ENCODE results near the gene CTSZ.

Gene CTSZ

DNA sequence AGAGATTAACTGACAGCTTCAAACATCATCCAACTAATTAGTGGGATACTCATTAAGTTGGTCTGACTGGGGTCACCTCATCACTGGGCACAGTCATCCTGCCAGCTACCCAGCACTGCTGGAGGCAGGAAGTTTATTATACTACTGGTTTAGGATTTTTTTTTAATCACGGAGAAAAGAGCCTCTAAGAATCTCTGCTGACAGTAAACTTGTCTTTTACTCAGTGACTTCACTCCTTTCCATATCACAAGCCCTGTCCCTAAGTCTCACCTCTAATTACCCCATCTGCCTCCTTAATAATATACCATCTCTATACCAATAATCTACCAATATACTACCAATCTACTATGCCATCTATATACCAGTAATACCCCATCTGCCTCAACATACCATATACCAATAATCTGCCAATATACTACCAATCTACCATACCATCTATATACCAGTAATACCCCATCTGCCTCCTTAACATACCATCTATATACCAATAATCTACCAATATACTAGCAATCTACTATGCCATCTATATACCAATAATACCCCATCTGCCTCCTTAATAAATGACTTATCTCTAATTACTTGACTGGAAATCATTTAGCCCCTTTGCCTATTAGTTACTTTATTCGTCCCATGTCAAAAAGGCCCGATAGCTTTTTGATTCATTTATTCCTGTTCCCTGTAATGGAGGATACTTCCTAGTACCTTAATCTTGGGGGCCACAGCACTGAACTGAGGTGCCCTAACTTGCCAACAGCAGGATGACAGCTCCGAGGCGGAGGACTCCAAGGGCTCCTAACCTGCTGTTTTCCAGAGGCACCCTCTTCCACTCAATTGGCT lies 20.1 kb upstream of the CTSZ start:
- peaks cover 74% of the 10 kb centered on the region for H3K4me1 ChIP-seq (ENCODE audit: insufficient read depth, low read length)
- H3K4me3 ChIP-seq (ENCODE audit: low read length), result no peak overlapping the region
- no peaks in the 10 kb centered on the region for H3K9me3 ChIP-seq (ENCODE audit: low read length)
- no peak overlapping the region for H2AFZ ChIP-seq (ENCODE audit: low read depth, low read length)
- peaks cover 68% of the 10 kb centered on the region for H3K36me3 ChIP-seq (ENCODE audit: insufficient read depth, low read length)
- no peaks in the 10 kb centered on the region for H3K27me3 ChIP-seq (ENCODE audit: insufficient read depth, low read length)

DNA sequence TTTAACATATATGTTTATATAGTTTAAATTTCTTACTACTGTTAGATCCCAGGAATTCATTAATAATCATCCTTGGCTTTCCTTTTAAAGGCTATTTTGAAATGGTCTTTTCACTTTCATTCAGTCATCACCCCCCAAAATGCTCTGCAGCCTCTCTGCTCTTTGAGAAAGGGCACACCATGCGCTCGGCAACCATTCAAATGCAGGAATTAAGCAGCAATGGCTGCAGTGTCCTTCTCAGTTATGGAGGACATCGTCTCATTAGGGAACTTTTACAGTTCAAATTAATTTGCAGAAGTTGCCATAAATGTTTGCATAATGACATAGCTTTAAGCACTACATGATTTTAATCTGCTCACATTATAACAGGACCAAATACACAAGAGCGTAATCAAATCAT lies 18.5 kb upstream of the CTSZ start:
- Histone ChIP-seq H3K27me3 (ENCODE audit: insufficient read depth, low read length) (no peaks in the 10 kb centered on the region), H2AFZ (ENCODE audit: low read depth, low read length) (no peak overlapping the region), H3K36me3 (ENCODE audit: insufficient read depth, low read length) (peaks cover 67% of the 10 kb centered on the region), H3K4me3 (ENCODE audit: low read length) (no peak overlapping the region), H3K9me3 (ENCODE audit: low read length) (no peaks in the 10 kb centered on the region), H3K4me1 (ENCODE audit: insufficient read depth, low read length) (peaks cover 72% of the 10 kb centered on the region)

DNA sequence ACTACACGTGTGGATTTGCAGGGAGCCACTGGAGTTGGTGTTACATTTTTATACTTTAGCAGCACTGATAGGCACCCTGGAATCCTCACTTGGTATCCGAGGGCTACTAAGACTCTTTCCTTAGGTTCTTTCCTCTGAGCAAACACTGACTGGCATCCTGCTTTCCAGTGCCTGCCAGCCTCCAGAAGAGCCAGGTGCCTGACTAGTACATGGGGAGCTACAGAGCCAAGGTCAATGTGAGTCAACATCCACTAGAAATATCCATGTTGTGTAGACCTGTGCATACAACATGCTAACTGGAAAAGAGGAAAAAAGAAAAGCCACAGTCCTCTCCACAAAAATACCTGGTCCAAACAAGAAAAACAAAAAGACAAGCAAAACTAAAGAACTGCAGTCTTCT lies 18.0 kb upstream of the CTSZ start:
- Histone ChIP-seq H2AFZ (ENCODE audit: low read depth, low read length) (no peak overlapping the region), H3K36me3 (ENCODE audit: insufficient read depth, low read length) (peaks cover 63% of the 10 kb centered on the region), H3K9me3 (ENCODE audit: low read length) (no peaks in the 10 kb centered on the region), H3K27me3 (ENCODE audit: insufficient read depth, low read length) (no peaks in the 10 kb centered on the region), H3K4me3 (ENCODE audit: low read length) (no peak overlapping the region), H3K4me1 (ENCODE audit: insufficient read depth, low read length) (peaks cover 68% of the 10 kb centered on the region)

DNA sequence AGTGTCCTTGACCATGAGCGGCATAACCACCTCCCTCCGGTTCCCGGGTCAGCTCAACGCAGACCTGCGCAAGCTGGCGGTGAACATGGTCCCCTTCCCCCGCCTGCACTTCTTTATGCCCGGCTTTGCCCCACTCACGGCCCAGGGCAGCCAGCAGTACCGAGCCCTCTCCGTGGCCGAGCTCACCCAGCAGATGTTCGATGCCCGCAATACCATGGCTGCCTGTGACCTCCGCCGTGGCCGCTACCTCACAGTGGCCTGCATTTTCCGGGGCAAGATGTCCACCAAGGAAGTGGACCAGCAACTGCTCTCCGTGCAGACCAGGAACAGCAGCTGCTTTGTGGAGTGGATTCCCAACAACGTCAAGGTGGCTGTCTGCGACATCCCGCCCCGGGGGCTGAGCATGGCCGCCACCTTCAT lies 17.1 kb upstream of the CTSZ start:
- H3K9me3 ChIP-seq (ENCODE audit: low read length), result no peaks in the 10 kb centered on the region
- no peak overlapping the region for H3K4me3 ChIP-seq (ENCODE audit: low read length)
- H3K36me3 ChIP-seq (ENCODE audit: insufficient read depth, low read length), result peaks cover 53% of the 10 kb centered on the region
- peaks cover 58% of the 10 kb centered on the region for H3K4me1 ChIP-seq (ENCODE audit: insufficient read depth, low read length)
- H3K27me3 ChIP-seq (ENCODE audit: insufficient read depth, low read length), result no peaks in the 10 kb centered on the region
- H2AFZ ChIP-seq (ENCODE audit: low read depth, low read length), result no peak overlapping the region

DNA sequence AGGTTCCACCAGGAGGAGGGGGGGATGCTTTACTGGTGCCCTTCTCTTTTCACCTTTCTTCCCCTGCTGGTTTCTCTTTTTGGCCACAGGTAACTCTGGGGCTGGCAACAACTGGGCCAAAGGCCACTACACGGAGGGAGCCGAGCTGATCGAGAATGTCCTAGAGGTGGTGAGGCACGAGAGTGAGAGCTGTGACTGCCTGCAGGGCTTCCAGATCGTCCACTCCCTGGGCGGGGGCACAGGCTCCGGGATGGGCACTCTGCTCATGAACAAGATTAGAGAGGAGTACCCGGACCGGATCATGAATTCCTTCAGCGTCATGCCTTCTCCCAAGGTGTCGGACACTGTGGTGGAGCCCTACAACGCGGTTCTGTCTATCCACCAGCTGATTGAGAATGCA lies 16.6 kb upstream of the CTSZ start:
- H3K4me1 ChIP-seq (ENCODE audit: insufficient read depth, low read length), result peaks cover 53% of the 10 kb centered on the region
- H3K9me3 ChIP-seq (ENCODE audit: low read length), result no peaks in the 10 kb centered on the region
- H3K36me3 ChIP-seq (ENCODE audit: insufficient read depth, low read length), result peaks cover 50% of the 10 kb centered on the region
- no peaks in the 10 kb centered on the region for H3K27me3 ChIP-seq (ENCODE audit: insufficient read depth, low read length)
- H2AFZ ChIP-seq (ENCODE audit: low read depth, low read length), result no peak overlapping the region
- H3K4me3 ChIP-seq (ENCODE audit: low read length), result no peak overlapping the region

DNA sequence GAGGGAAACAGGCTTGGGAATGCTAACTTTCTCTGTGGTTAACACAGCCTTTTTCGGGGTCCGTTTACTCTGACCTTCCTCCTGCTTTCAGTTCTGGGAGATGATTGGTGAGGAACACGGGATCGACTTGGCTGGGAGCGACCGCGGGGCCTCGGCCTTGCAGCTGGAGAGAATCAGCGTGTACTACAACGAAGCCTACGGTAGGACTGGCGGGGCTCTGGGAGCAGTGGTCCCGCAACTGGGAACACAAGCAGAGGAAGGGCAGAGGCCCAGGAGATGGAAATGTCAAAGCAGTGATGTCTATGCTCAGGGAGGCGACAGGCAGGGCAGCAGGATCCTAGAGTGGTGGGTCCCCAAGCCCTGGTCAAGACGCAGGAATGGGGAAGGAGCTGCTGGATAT lies 15.7 kb upstream of the CTSZ start:
- no peaks in the 10 kb centered on the region for H3K27me3 ChIP-seq (ENCODE audit: insufficient read depth, low read length)
- H3K4me3 ChIP-seq (ENCODE audit: low read length), result no peak overlapping the region
- H3K36me3 ChIP-seq (ENCODE audit: insufficient read depth, low read length), result peaks cover 41% of the 10 kb centered on the region
- H3K4me1 ChIP-seq (ENCODE audit: insufficient read depth, low read length), result peaks cover 45% of the 10 kb centered on the region
- H2AFZ ChIP-seq (ENCODE audit: low read depth, low read length), result no peak overlapping the region
- no peaks in the 10 kb centered on the region for H3K9me3 ChIP-seq (ENCODE audit: low read length)

DNA sequence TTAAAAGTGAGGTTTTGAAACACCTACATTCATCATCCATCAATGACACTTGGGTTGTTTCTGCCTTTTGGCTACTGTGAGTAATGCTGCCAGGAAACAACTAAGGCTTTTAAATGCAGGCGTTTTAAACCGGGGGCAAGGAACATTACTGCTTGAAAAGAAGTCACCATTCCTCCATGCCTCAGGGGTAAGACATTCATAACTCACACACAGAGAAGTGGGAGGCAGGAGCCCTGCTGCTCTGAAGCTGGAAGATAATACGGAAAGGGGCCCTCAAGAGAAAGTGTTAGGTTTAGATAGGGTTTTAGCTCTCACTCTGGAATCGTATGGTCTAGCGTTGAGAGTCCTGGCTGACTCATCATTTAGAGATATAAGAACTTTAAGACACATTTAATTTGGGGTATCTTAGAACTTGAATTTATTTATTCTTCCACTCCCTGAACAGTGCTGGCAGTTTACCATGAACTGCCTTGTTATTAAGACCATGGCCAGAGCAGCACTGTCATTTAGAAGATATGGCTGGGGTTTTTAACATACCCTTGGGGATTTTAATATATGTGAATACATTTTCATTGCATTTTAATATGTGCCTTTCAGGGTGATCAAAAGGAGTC lies 14.0 kb upstream of the CTSZ start:
- Histone ChIP-seq H3K4me3 (ENCODE audit: low read length) (no peak overlapping the region), H3K4me1 (ENCODE audit: insufficient read depth, low read length) (peaks cover 28% of the 10 kb centered on the region), H3K9me3 (ENCODE audit: low read length) (no peaks in the 10 kb centered on the region), H3K36me3 (ENCODE audit: insufficient read depth, low read length) (peaks cover 36% of the 10 kb centered on the region), H3K27me3 (ENCODE audit: insufficient read depth, low read length) (no peaks in the 10 kb centered on the region), H2AFZ (ENCODE audit: low read depth, low read length) (no peak overlapping the region)

DNA sequence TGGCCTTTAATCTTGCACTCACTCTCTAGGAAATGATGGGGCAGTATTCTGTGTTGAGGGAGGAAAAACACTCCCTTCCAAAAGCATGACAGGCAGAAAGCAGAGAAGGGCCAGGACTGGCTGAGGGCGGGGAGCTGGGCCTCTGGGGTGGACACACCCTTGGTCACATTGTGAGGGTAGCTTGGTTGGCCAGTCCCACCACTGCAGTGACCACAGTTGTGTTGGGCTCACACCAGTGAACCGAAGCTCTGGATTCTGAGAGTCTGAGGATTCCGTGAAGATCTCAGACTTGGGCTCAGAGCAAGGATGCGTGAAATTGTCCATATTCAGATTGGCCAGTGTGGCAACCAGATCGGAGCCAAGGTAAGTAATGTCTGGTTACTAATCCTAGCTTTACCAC lies 12.2 kb upstream of the CTSZ start, which contains the start of gene TUBB1:
TUBB1 (plus strand) TSS at position 213 of the 400 bp plus-strand sequence; CDS start at position 307, 94 bp downstream.
- Histone ChIP-seq H3K36me3 (ENCODE audit: insufficient read depth, low read length) (peaks cover 19% of the 10 kb centered on the region), H3K27me3 (ENCODE audit: insufficient read depth, low read length) (no peaks in the 10 kb centered on the region), H3K4me1 (ENCODE audit: insufficient read depth, low read length) (peaks cover 10% of the 10 kb centered on the region), H3K9me3 (ENCODE audit: low read length) (no peaks in the 10 kb centered on the region), H2AFZ (ENCODE audit: low read depth, low read length) (no peak within 1 kb of the TSS), H3K4me3 (ENCODE audit: low read length) (no peak within 1 kb of the TSS)

DNA sequence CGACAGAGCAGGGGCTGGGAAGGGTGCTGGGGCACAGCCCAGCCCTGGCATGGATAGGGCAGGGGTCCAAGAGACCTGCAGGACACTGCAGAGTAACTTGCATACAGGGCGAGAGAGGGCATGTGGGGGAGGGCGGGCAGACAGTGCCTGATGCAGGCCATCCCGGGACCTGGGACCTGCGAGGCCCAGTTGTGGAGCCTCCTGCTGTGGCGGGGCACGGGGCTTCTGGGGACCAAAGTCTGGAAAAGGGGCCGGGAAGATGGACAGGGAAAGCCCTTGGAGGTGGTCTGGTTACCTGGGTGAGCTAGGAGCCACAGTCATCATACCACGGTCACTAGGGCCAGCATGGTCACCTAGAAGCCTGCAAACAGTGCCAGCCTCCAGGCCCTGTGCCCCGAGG lies 11.8 kb upstream of the CTSZ start:
- Histone ChIP-seq H3K4me3 (ENCODE audit: low read length) (no peak overlapping the region), H3K4me1 (ENCODE audit: insufficient read depth, low read length) (peaks cover 10% of the 10 kb centered on the region), H3K27me3 (ENCODE audit: insufficient read depth, low read length) (no peaks in the 10 kb centered on the region), H3K9me3 (ENCODE audit: low read length) (no peaks in the 10 kb centered on the region), H2AFZ (ENCODE audit: low read depth, low read length) (no peak overlapping the region), H3K36me3 (ENCODE audit: insufficient read depth, low read length) (peaks cover 15% of the 10 kb centered on the region)

DNA sequence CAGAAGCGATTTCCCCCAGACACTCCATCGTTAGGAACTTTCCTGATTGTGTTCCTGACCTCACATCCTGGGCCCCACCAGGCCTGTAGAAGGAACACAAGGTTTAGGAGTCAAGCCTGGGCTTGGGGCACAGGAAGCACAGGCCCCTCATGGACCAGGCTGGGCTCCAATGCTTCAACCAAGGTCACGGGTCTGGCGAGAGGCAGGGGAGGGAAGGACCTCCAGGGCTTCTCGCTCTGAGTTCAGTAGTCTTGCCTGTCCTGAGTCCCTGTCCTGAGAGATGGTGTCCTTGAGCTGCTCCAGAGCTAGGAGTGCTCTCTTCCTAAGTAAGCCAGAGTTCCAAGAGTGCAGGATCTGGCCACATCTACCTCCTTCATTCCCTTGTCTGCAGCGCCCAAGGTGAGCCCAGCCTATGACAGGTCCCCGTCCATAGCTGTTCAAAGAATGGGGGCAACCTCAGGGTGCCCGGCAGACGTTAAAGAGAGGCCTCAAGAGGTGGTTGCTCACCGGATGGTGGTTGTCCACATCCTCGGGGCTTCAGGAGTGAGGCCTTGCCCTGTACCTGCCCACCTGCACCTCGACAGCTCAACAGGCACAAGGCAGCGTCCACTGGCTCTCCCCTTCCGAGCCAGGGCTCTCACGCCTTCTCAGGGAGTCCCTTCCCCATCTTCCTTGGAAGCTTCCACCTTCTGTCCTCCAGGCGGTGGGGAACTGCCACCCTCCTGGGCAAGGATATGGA lies 10.6 kb upstream of the CTSZ start:
- H3K36me3 ChIP-seq (ENCODE audit: insufficient read depth, low read length), result peaks cover 4% of the 10 kb centered on the region
- no peak overlapping the region for H2AFZ ChIP-seq (ENCODE audit: low read depth, low read length)
- peaks cover 10% of the 10 kb centered on the region for H3K4me1 ChIP-seq (ENCODE audit: insufficient read depth, low read length)
- no peaks in the 10 kb centered on the region for H3K9me3 ChIP-seq (ENCODE audit: low read length)
- H3K4me3 ChIP-seq (ENCODE audit: low read length), result no peak overlapping the region
- H3K27me3 ChIP-seq (ENCODE audit: insufficient read depth, low read length), result no peaks in the 10 kb centered on the region

DNA sequence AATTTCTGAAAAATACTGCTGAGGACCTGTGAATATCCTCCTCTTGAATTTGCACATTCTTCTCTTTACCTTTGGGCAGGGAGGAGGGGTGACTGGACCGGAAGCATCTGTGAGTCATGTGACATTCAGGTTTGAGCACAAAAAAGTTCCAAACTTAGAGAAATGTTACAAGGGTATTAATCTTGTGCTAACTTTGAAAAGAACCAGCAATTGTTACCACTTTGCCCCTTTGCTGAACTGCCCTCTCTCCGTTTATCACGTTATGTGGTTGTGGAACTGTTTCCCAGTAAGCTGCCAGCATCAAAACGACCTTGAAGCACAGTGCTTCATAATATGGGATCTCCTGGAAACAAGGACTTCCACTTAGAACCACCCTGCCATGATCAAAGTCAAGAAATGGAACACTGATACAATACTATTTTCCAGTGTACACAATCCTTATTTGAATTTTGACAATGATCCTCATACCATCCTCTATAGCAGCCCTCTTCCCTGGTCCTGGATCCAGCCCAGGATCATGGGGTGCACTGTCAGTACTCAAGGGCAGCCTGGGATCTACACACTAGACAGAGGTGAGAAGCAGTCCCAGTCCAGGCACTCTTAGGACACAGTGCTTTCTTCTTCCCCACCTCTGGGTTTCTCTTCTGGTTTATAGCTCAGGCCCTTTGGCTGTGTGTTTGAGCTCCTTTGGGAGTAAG lies 9.9 kb upstream of the CTSZ start:
- H3K4me3 ChIP-seq (ENCODE audit: low read length), result no peak overlapping the region
- no peaks in the 10 kb centered on the region for H3K9me3 ChIP-seq (ENCODE audit: low read length)
- H3K27me3 ChIP-seq (ENCODE audit: insufficient read depth, low read length), result no peaks in the 10 kb centered on the region
- H2AFZ ChIP-seq (ENCODE audit: low read depth, low read length), result no peak overlapping the region
- no peaks in the 10 kb centered on the region for H3K36me3 ChIP-seq (ENCODE audit: insufficient read depth, low read length)
- H3K4me1 ChIP-seq (ENCODE audit: insufficient read depth, low read length), result peaks cover 10% of the 10 kb centered on the region

DNA sequence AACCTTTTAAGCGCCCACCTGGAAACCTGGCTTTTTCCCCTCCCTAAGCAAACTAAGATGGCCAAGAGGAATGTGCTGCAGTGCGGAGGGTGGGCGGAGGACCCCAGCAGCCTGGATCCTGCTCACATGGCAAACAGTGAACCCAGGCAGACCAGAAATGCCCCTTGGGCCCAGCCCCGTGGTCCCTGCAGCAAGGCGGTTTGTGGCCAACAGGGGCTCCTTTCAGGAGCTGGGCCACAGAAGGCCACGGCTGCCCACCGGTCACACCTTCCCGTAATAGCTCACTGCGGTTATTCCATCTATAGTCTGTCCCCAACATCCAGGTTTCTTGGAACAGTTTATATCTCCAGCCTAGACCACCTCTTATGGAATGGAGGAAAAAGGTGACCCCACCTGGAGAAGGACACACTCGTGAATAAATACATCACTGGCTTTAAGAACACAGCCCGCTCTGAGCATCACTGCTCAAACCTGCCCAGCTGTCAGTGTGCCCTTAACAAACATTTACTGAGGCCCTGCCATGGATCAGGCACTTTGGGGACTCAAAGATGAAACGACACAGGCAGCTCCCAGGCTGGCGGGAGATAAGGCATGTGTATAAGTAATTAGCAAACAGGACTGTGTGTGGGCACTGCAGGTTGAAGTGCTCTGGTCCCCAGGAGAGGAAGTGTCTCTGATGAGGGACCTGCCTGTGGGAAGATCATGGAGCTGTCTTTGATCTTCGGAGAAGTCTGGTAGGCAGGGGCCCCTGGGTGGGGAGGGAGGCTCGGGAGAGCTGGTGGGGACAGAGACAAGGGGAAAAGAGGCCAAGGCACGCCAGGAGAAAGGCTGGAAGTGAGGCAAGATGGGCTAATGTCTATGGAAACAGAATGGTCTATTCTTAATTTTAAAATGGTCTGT lies 9.0 kb upstream of the CTSZ start:
- no peak overlapping the region for H3K4me3 ChIP-seq (ENCODE audit: low read length)
- H3K27me3 ChIP-seq (ENCODE audit: insufficient read depth, low read length), result no peaks in the 10 kb centered on the region
- H3K9me3 ChIP-seq (ENCODE audit: low read length), result no peaks in the 10 kb centered on the region
- no peaks in the 10 kb centered on the region for H3K36me3 ChIP-seq (ENCODE audit: insufficient read depth, low read length)
- peaks cover 10% of the 10 kb centered on the region for H3K4me1 ChIP-seq (ENCODE audit: insufficient read depth, low read length)
- H2AFZ ChIP-seq (ENCODE audit: low read depth, low read length), result no peak overlapping the region
